ENCODE measurements around the gene HPN. TPM values are rescaled to one million over a fixed set of nuclear protein-coding genes. Genes with fewer than 3 reads are reported as not detected.

Gene HPN
- total RNA-seq, 1 donor from 2014 or later = not detected

GRCh38 chr19:35084509-35084762 lies 42.9 kb downstream of the HPN start:
- no peak for DNase-seq (ENCODE audit: low read depth)
- no peaks in the 10 kb centered on the region for H3K36me3 ChIP-seq (ENCODE audit: control insufficient read depth, insufficient read depth, low read length)
- no peak for TF ChIP-seq CTCF (IDR thresholded peaks at IDR 0.05; ENCODE audit: insufficient read depth, low read length, severe bottlenecking)
- no peak for FAIRE-seq
- H3K27me3 ChIP-seq (ENCODE audit: control insufficient read depth, insufficient read depth, low read length) = no peaks in the 10 kb centered on the region
- no peak overlapping the region for H3K4me3 ChIP-seq (ENCODE audit: low read depth, low read length)

GRCh38 chr19:35085947-35086346 lies 44.4 kb downstream of the HPN start:
- FAIRE-seq = no peak

GRCh38 chr19:35086455-35086854 lies 44.9 kb downstream of the HPN start:
- Histone ChIP-seq H3K4me3 (ENCODE audit: low read depth, low read length) (no peak overlapping the region), H3K27me3 (ENCODE audit: control insufficient read depth, insufficient read depth, low read length) (no peaks in the 10 kb centered on the region), H3K36me3 (ENCODE audit: control insufficient read depth, insufficient read depth, low read length) (no peaks in the 10 kb centered on the region)
- no peak for TF ChIP-seq CTCF (IDR thresholded peaks at IDR 0.05; ENCODE audit: insufficient read depth, low read length, severe bottlenecking)
- FAIRE-seq (no peak), DNase-seq (ENCODE audit: low read depth) (no peak)

More at GRCh38 chr19:35085947-35086346, 44.4 kb downstream of the HPN start:
- no peak for TF ChIP-seq CTCF (IDR thresholded peaks at IDR 0.05; ENCODE audit: insufficient read depth, low read length, severe bottlenecking)
- Histone ChIP-seq H3K36me3 (ENCODE audit: control insufficient read depth, insufficient read depth, low read length) (no peaks in the 10 kb centered on the region), H3K27me3 (ENCODE audit: control insufficient read depth, insufficient read depth, low read length) (no peaks in the 10 kb centered on the region), H3K4me3 (ENCODE audit: low read depth, low read length) (no peak overlapping the region)
- DNase-seq (ENCODE audit: low read depth) = no peak

- no peak for TF ChIP-seq CTCF (IDR thresholded peaks at IDR 0.05; ENCODE audit: insufficient read depth, low read length, severe bottlenecking)
- DNase-seq (ENCODE audit: low read depth) = no peak
- FAIRE-seq = no peak
- Histone ChIP-seq H3K4me3 (ENCODE audit: low read depth, low read length) (no peak overlapping the region), H3K36me3 (ENCODE audit: control insufficient read depth, insufficient read depth, low read length) (no peaks in the 10 kb centered on the region), H3K27me3 (ENCODE audit: control insufficient read depth, insufficient read depth, low read length) (no peaks in the 10 kb centered on the region)
Measured at GRCh38 chr19:35087393-35087792, 45.9 kb downstream of the HPN start.

GRCh38 chr19:35088131-35088913 lies 46.8 kb downstream of the HPN start:
- Histone ChIP-seq H3K36me3 (ENCODE audit: control insufficient read depth, insufficient read depth, low read length) (no peaks in the 10 kb centered on the region), H3K4me3 (ENCODE audit: low read depth, low read length) (no peak overlapping the region), H3K27me3 (ENCODE audit: control insufficient read depth, insufficient read depth, low read length) (no peaks in the 10 kb centered on the region)
- FAIRE-seq = no peak
- no peak for TF ChIP-seq CTCF (IDR thresholded peaks at IDR 0.05; ENCODE audit: insufficient read depth, low read length, severe bottlenecking)
- DNase-seq (ENCODE audit: low read depth) = peak; percentile 78

GRCh38 chr19:35089554-35089953 lies 48.0 kb downstream of the HPN start:
- no peak for TF ChIP-seq CTCF (IDR thresholded peaks at IDR 0.05; ENCODE audit: insufficient read depth, low read length, severe bottlenecking)
- no peak for DNase-seq (ENCODE audit: low read depth)
- no peak overlapping the region for H3K4me3 ChIP-seq (ENCODE audit: low read depth, low read length)
- no peaks in the 10 kb centered on the region for H3K27me3 ChIP-seq (ENCODE audit: control insufficient read depth, insufficient read depth, low read length)
- no peak for FAIRE-seq
- no peaks in the 10 kb centered on the region for H3K36me3 ChIP-seq (ENCODE audit: control insufficient read depth, insufficient read depth, low read length)

All from bronchial epithelial cell (primary cell).